Thoracic aorta (tissue), 2 donors: ENCODE results near the gene ARL15. TPM values are rescaled to one million over a fixed set of nuclear protein-coding genes. Genes with fewer than 3 reads are reported as not detected.

Experiments
- ATAC-seq: fragments of 150-250 bp; one replicate; pipeline ENCODE4 v1.8.0; 2017; ENCODE audit warnings: low read depth; ENCODE audit not compliant: insufficient number of reproducible peaks, low FRiP score
- DNase-seq: peaks from one replicate; pipeline ENCODE4 v3.0.0-alpha.2; 2020; ENCODE audit warnings: low spot score
- H3K27ac ChIP-seq, 2 donors: fragments of 200-600 bp; sonication (generic); 1 replicate in 1 of 2; 2 replicates in 1 of 2; pipeline ENCODE4 v1.5.1; 2016; ENCODE audit warnings: mild to moderate bottlenecking in 2 of 2, moderate library complexity in 2 of 2
- H3K27me3 ChIP-seq: fragments of 200-600 bp; sonication (generic); replicated peaks from 2 replicates; pipeline ENCODE4 v1.6.0; 2016; ENCODE audit warnings: mild to moderate bottlenecking; ENCODE audit not compliant: insufficient read depth
- H3K36me3 ChIP-seq: fragments of 200-600 bp; sonication (generic); one replicate; pipeline ENCODE4 v1.5.1; 2016
- H3K4me1 ChIP-seq, 2 donors: fragments of 200-600 bp; sonication (generic); 1 replicate in 1 of 2; 2 replicates in 1 of 2; pipeline versions ENCODE4 v1.5.1 to v1.6.0; 2016; ENCODE audit warnings: low read depth in 2 of 2, mild to moderate bottlenecking in 1 of 2; ENCODE audit not compliant: control insufficient read depth in 1 of 2
- H3K4me3 ChIP-seq: fragments of 200-600 bp; sonication (generic); 2 replicates; pipeline ENCODE4 v1.5.1; 2016; ENCODE audit warnings: mild to moderate bottlenecking
- H3K9me3 ChIP-seq: fragments of 200-600 bp; sonication (generic); 2 replicates; pipeline ENCODE4 v1.5.1; 2016
- total RNA-seq, 2 donors: library from RNA; depleted of rRNA; stranded (reverse); fragments of >200 nt; gene quantifications; one replicate each; pipeline versions ENCODE4 v1.1.0 to v1.2.3, GENCODE V29; 2016
- TF ChIP-seq, protein P1 (sequence below): fragments of 200-600 bp; sonication (generic); IDR thresholded peaks from one replicate; pipeline ENCODE4 v1.5.1; 2019; ENCODE audit warnings: antibody characterized with exemption

ARL15 gene
- total RNA-seq, 2 donors from 2014 or later, result 23.6 to 36.8 TPM

GRCh38 chr5:54180630-54181031 lies 129.7 kb downstream of the ARL15 start:
- no peak overlapping the region for H3K4me3 ChIP-seq
- H3K36me3 ChIP-seq, result no peaks in the 10 kb centered on the region
- TF ChIP-seq, protein P1, sequence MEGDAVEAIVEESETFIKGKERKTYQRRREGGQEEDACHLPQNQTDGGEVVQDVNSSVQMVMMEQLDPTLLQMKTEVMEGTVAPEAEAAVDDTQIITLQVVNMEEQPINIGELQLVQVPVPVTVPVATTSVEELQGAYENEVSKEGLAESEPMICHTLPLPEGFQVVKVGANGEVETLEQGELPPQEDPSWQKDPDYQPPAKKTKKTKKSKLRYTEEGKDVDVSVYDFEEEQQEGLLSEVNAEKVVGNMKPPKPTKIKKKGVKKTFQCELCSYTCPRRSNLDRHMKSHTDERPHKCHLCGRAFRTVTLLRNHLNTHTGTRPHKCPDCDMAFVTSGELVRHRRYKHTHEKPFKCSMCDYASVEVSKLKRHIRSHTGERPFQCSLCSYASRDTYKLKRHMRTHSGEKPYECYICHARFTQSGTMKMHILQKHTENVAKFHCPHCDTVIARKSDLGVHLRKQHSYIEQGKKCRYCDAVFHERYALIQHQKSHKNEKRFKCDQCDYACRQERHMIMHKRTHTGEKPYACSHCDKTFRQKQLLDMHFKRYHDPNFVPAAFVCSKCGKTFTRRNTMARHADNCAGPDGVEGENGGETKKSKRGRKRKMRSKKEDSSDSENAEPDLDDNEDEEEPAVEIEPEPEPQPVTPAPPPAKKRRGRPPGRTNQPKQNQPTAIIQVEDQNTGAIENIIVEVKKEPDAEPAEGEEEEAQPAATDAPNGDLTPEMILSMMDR, result no peak
- ATAC-seq (no peak), DNase-seq (no peak)
- no peaks in the 10 kb centered on the region for H3K27me3 ChIP-seq
- no peaks in the 10 kb centered on the region for H3K9me3 ChIP-seq
- no peak overlapping the region for H3K27ac ChIP-seq
- H3K4me1 ChIP-seq, result peaks cover 8 to 30% of the 10 kb centered on the region in 2 donors

DNA sequence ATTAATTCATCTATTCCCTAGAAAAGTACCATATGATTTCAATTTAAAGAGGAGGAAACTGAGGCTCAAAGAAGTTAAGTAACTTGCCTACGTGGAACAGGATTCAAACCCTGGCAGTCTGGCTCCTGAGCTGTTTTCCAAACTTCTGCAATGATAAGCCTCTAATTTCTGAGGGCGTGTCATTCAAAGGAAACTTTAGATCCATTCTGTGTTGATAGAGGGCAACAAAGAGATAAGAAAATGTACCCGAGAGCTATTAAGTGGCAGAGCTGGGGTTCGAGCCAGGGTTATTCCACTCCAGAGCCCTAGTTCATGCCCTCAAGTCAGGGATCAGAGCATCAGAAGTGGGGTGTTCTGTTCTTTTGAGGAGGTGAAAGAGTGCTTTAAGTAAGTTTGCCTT lies 131.4 kb downstream of the ARL15 start:
- TF ChIP-seq, protein P1, result no peak

DNA sequence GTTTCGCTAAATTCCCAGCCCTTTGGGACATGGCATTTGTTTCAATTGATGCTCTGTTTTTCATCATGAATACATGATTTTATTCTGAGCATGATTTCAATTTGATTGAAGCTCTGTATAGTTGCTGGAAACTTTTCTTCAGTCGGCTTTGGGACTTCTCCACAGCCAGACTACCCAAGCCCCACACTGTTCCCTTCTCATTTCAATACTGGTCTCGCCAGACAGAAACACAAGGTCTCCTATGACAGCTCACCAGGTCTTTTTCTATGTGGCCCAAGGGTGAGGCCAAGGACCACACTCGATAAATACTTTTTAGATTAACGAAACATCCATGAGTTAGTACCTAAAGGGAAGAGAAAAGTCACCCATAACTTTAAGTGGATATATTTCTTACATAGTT lies 132.2 kb downstream of the ARL15 start:
- Histone ChIP-seq H3K9me3 (no peaks in the 10 kb centered on the region), H3K4me3 (peak overlapping the region; percentile 0), H3K36me3 (no peaks in the 10 kb centered on the region), H3K27ac (peak overlapping the region; percentile 4 to 29), H3K27me3 (no peaks in the 10 kb centered on the region), H3K4me1 (peaks cover 8 to 30% of the 10 kb centered on the region in 2 donors)
- DNase-seq (no peak), ATAC-seq (no peak)
- TF ChIP-seq, protein P1, result no peak

More for the DNA sequence above, 131.4 kb downstream of the ARL15 start:
- Histone ChIP-seq H3K36me3 (no peaks in the 10 kb centered on the region), H3K9me3 (no peaks in the 10 kb centered on the region), H3K27me3 (no peaks in the 10 kb centered on the region), H3K27ac (no peak overlapping the region), H3K4me3 (no peak overlapping the region), H3K4me1 (peaks cover 8 to 30% of the 10 kb centered on the region in 2 donors)
- no peak for DNase-seq
- no peak for ATAC-seq

GRCh38 chr5:54177058-54177457 lies 133.3 kb downstream of the ARL15 start:
- H3K9me3 ChIP-seq, result no peaks in the 10 kb centered on the region
- ATAC-seq, result no peak
- peaks cover 8 to 30% of the 10 kb centered on the region in 2 donors for H3K4me1 ChIP-seq
- peak overlapping the region; percentile 29 to 44 for H3K27ac ChIP-seq
- no peak for DNase-seq
- TF ChIP-seq, protein P1, result no peak
- H3K36me3 ChIP-seq, result no peaks in the 10 kb centered on the region
- H3K4me3 ChIP-seq, result no peak overlapping the region
- no peaks in the 10 kb centered on the region for H3K27me3 ChIP-seq

- no peak for ATAC-seq
- Histone ChIP-seq H3K9me3 (no peaks in the 10 kb centered on the region), H3K4me1 (peaks cover 8 to 30% of the 10 kb centered on the region in 2 donors), H3K4me3 (no peak overlapping the region), H3K27ac (no peak overlapping the region), H3K27me3 (no peaks in the 10 kb centered on the region), H3K36me3 (no peaks in the 10 kb centered on the region)
- TF ChIP-seq, protein P1, result no peak
- DNase-seq, result no peak
Measured at GRCh38 chr5:54176066-54176830, 134.1 kb downstream of the ARL15 start.
